Parathyroid adenoma (tissue), 2 donors: ENCODE data around the gene KRTAP2-4.
"Not testable (repeated sequence)": the region's sequence is repeated elsewhere in the genome, so short reads cannot be mapped to it uniquely, and the experiment has no call there.

Experiments used
- H2AFZ ChIP-seq: fragments of 300-600 bp; sonication (generic); one replicate; pipeline ENCODE4 v1.7.0; 2017; ENCODE audit warnings: antibody characterized with exemption, mild to moderate bottlenecking
- H3K27ac ChIP-seq: fragments of 300-600 bp; sonication (generic); one replicate; pipeline ENCODE4 v1.7.0; 2017
- H3K27me3 ChIP-seq: fragments of 300-600 bp; sonication (generic); one replicate; pipeline ENCODE4 v1.7.0; 2017; ENCODE audit warnings: low read length; ENCODE audit not compliant: control insufficient read depth, insufficient read depth
- H3K36me3 ChIP-seq: fragments of 300-600 bp; sonication (generic); one replicate; pipeline ENCODE4 v1.7.0; 2017; ENCODE audit warnings: low read length; ENCODE audit not compliant: control insufficient read depth, insufficient read depth
- H3K4me1 ChIP-seq: fragments of 300-600 bp; sonication (generic); one replicate; pipeline ENCODE4 v1.7.0; 2017; ENCODE audit warnings: control low read depth
- H3K4me2 ChIP-seq: fragments of 300-600 bp; sonication (generic); one replicate; pipeline ENCODE4 v1.7.0; 2017; ENCODE audit warnings: low read length
- H3K4me3 ChIP-seq: fragments of 300-600 bp; sonication (generic); one replicate; pipeline ENCODE4 v1.7.0; 2017; ENCODE audit warnings: low read depth, low read length
- H3K79me2 ChIP-seq: fragments of 300-600 bp; sonication (generic); one replicate; pipeline ENCODE4 v1.7.0; 2017; ENCODE audit warnings: control low read depth
- H3K9ac ChIP-seq: fragments of 300-600 bp; sonication (generic); one replicate; pipeline ENCODE4 v1.7.0; 2017; ENCODE audit warnings: mild to moderate bottlenecking
- H3K9me3 ChIP-seq: fragments of 300-600 bp; sonication (generic); one replicate; pipeline ENCODE4 v1.7.0; 2017; ENCODE audit warnings: low read length; ENCODE audit not compliant: control insufficient read depth
- CTCF ChIP-seq: fragments of 300-600 bp; sonication (generic); IDR thresholded peaks from one replicate; pipeline ENCODE4 v1.7.0; 2017; ENCODE audit warnings: antibody characterized with exemption, mild to moderate bottlenecking
- donor health status: primary hyperparathyroidism.

KRTAP2-4 gene

DNA sequence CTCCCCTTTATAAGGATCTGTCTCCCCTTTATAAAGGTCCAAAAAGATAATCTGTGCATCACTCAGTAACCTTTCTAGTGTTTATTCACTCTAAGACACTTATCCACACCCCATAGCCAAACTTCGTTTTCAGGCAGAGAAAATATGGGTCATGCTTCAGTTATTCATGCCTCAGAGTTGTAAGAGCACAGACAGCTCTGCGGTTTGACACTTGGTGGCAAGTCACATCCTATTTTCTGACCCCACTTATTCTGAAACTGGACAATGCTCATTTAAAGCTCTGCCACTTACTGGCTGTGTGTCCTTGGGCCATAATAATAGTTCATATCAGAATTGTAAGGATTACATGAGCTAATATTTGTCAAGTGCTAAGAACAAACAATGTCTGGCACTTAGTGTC is 16.6 kb downstream of the KRTAP2-4 start:
- no peak overlapping the region for H3K4me3 ChIP-seq
- H3K9me3 ChIP-seq: no peaks in the 10 kb centered on the region
- TF ChIP-seq CTCF: no peak
- H3K4me1 ChIP-seq: no peaks in the 10 kb centered on the region
- H2AFZ ChIP-seq: no peak overlapping the region
- H3K9ac ChIP-seq: no peak overlapping the region
- peaks cover 4% of the 10 kb centered on the region for H3K27me3 ChIP-seq
- H3K36me3 ChIP-seq: no peaks in the 10 kb centered on the region
- no peak overlapping the region for H3K4me2 ChIP-seq
- H3K27ac ChIP-seq: no peak overlapping the region
- no peaks in the 10 kb centered on the region for H3K79me2 ChIP-seq

- Histone ChIP-seq H3K36me3 (no peaks in the 10 kb centered on the region), H2AFZ (no peak overlapping the region), H3K9ac (no peak overlapping the region), H3K27me3 (peaks cover 4% of the 10 kb centered on the region), H3K79me2 (no peaks in the 10 kb centered on the region), H3K9me3 (no peaks in the 10 kb centered on the region), H3K4me3 (no peak overlapping the region), H3K4me1 (no peaks in the 10 kb centered on the region), H3K4me2 (no peak overlapping the region), H3K27ac (no peak overlapping the region)
- TF ChIP-seq CTCF: no peak
Measured at GRCh38 chr17:41048441-41048840, 17.2 kb downstream of the KRTAP2-4 start.

- H3K9ac ChIP-seq, H2AFZ ChIP-seq, H3K9me3 ChIP-seq, H3K4me1 ChIP-seq, H3K27ac ChIP-seq, H3K4me3 ChIP-seq, H3K4me2 ChIP-seq, H3K79me2 ChIP-seq, H3K36me3 ChIP-seq, H3K27me3 ChIP-seq: not testable (repeated sequence)
Measured at GRCh38 chr17:41046735-41047465, 18.8 kb downstream of the KRTAP2-4 start, which contains the start of gene KRTAP2-1. TSS of gene KRTAP2-1 (minus strand) at chr17:41047316. CDS start at chr17:41047267, 49 bp downstream.

DNA sequence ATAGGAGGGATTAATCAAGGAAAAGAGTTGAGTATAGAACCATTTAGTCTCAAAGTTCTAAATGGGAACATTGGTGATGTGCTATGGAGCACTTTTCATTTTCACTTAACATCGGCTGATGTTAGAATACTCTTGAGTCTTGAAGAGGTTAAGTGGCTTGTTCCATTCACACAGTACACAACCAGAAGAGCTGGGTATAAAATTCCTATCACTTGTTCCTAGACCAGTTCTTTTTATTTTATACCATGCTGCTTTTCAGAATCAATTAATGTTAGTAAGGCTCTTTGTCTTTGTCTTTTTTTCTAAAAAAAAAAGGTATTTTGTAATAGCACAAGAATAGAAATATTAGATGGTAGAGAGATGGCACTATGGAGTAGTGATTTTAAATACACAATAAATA is 22.7 kb downstream of the KRTAP2-4 start:
- Histone ChIP-seq H3K4me2 (no peak overlapping the region), H3K36me3 (no peaks in the 10 kb centered on the region), H3K9ac (no peak overlapping the region), H3K27me3 (no peaks in the 10 kb centered on the region), H3K4me1 (no peaks in the 10 kb centered on the region), H3K4me3 (no peak overlapping the region), H3K27ac (no peak overlapping the region), H3K9me3 (no peaks in the 10 kb centered on the region), H3K79me2 (no peaks in the 10 kb centered on the region), H2AFZ (no peak overlapping the region)
- TF ChIP-seq CTCF: no peak

DNA sequence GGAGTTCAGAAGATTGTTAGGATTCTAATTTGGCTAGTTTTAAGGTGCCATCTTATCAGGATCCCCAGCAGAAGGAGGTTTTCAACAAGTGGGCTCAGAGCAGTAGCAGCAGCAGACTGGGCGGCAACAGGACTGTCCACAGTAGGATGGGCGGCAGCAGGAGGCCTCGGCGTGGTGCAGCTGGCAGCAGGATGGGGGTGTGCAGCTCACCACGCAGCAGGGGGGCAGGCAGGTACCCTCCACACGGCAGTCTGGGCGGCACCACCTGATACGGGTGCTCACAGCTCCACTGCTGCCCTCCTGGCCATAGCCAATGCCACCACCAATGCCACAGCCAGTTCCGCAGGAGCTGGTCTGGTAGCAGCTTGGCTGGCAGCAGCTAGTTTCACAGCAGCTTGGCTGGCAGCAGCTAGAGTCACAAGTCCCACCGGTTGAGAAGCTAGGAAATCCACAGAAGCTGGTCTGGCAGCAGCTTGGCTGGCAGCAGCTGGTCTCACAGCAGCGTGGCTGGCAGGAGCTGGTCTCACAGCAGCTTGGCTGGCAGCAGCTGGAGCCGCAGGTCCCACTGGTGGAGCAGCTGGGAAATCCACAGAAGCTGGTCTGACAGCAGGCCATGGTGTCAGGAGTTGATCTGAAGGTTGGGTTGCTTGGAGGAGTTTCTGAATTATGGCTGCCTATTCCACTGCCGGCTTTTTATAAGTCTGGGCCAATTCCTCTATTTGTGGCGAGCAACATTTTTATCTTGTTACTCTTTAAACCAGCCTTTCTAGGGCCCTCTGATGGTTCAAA is 24.7 kb downstream of the KRTAP2-4 start, which contains the start of gene KRTAP1-1:
Gene KRTAP1-1, minus strand, starts transcription at position 668 of the 789 bp plus-strand sequence. Its CDS starts 53 bp downstream, at position 615.
- not testable (repeated sequence) for H3K4me1 ChIP-seq, H2AFZ ChIP-seq, H3K36me3 ChIP-seq, H3K27me3 ChIP-seq, H3K9ac ChIP-seq, H3K9me3 ChIP-seq, H3K4me2 ChIP-seq, H3K4me3 ChIP-seq, H3K27ac ChIP-seq, H3K79me2 ChIP-seq
